Choroid plexus epithelial cell (primary cell): Measurements from ENCODE around the gene HELB.

Experiments used
- DNase-seq: peaks from one replicate; pipeline ENCODE4 v3.0.0-alpha.2; 2010; ENCODE audit warnings: low read depth
- H3K4me3 ChIP-seq: 2 replicates; pipeline ENCODE4 v1.5.1; 2011; ENCODE audit warnings: low read depth, mild to moderate bottlenecking, control low read depth, low read length, moderate library complexity
- TF ChIP-seq, protein P1 (sequence below): conservative IDR thresholded peaks from 2 replicates; pipeline ENCODE4 v1.5.1; 2011; ENCODE audit warnings: low read depth, mild to moderate bottlenecking, control low read depth, inconsistent platforms, low read length, moderate library complexity

Gene HELB

DNA sequence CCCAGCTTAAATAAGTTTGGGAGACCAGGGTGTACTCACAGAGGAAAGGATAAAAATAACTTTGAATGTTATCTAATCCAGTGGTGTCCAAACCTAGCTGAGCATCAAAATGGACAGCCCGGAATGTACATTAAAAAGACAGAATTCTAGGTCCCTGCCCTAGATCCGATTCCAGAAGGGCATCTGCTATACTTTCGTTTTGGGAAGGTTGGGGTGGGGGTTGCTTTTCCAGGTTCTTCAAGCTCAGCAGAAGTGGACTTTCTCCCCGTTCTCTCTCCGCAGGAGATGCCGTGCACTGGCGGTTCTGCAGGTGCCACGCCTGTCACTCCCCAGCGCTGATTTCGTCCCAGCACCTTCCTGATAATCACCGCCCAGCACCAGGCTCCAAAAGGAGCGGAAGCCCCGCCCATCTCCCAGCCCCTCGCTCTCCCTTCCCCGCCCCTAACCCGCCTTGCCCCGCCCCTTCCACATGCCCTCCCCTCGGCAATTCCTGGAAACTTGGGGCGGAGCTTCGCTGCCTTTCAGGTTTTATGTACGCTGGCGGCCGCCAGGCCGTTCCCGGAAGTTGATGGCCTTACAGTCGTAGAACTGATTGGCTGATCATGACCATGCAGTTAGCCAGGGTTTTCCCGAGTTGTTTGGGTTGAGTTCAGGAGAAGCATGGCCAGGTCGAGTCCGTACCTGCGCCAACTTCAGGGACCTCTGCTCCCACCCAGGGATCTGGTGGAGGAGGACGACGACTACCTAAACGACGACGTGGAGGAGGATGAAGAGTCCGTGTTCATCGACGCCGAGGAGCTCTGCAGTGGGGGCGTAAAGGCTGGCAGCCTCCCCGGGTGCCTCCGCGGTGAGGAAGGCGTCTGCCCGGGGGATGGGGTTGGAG, at the start of gene HELB:
HELB (plus strand) TSS at position 550 of the 883 bp plus-strand sequence; CDS start at position 661, 111 bp downstream.
- TF ChIP-seq, protein P1, sequence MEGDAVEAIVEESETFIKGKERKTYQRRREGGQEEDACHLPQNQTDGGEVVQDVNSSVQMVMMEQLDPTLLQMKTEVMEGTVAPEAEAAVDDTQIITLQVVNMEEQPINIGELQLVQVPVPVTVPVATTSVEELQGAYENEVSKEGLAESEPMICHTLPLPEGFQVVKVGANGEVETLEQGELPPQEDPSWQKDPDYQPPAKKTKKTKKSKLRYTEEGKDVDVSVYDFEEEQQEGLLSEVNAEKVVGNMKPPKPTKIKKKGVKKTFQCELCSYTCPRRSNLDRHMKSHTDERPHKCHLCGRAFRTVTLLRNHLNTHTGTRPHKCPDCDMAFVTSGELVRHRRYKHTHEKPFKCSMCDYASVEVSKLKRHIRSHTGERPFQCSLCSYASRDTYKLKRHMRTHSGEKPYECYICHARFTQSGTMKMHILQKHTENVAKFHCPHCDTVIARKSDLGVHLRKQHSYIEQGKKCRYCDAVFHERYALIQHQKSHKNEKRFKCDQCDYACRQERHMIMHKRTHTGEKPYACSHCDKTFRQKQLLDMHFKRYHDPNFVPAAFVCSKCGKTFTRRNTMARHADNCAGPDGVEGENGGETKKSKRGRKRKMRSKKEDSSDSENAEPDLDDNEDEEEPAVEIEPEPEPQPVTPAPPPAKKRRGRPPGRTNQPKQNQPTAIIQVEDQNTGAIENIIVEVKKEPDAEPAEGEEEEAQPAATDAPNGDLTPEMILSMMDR, result no peak
- DNase-seq, result peak; percentile 97
- peak within 1 kb of the TSS; percentile 72 for H3K4me3 ChIP-seq

DNA sequence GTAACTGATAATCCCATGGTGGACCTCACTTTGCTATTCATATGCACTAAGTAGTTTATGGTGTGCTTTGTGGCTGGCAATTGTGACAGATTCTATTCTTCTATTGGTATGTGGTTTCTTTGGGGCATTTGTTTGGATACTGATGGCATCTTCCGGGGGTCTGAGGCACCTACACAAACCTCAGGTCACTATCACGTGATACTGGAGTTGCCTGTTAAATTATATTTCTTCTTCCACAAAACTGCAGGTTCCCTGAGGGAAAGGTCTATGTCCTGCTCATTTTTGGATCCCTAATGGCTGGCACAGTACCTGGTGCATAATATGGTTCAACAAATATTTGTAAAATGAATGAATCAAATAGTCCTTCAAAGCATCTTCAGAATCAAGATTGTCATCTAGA, 49.5 kb upstream of the HELB start:
- TF ChIP-seq, protein P1, result no peak
- no peak for DNase-seq
- H3K4me3 ChIP-seq, result no peak overlapping the region

DNA sequence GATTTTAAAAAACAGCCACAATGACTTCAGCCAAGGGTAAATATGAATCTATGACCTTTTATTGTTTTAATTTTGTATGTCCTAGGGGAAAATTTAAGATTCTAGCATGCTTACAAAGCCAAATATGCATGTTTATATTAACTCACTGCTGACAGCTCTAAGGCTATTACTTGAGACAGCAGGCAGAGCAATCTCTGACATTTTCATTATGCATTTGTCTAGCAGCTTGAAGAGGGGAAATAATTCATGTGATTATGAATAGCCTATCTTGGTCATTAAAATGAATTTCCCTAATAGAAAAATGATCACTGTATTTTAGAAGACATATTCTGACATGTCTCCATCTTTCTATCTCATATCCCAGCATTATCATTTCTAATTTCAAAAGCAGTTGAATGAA, 46.6 kb upstream of the HELB start:
- DNase-seq, result no peak
- no peak overlapping the region for H3K4me3 ChIP-seq
- TF ChIP-seq, protein P1, result no peak

DNA sequence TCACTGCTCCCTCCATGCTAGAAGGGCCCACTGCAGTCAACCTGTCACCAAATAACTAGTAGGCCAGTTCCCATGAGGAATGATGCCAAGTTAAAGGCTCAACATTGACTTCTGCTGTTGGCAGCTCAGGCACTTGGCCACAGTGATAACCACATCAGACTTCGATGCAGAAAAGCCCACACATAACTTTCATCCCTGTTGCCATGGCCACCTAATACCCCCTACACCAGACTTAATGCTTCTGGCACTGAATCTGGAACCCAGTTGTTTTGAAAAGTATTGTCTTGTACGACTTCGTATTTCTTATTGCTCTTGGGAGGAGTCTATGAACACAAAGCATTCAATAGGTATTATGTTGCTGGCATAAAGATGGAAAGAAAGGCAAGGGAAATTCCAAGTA, 44.3 kb upstream of the HELB start:
- TF ChIP-seq, protein P1, result no peak
- H3K4me3 ChIP-seq, result no peak overlapping the region
- no peak for DNase-seq

DNA sequence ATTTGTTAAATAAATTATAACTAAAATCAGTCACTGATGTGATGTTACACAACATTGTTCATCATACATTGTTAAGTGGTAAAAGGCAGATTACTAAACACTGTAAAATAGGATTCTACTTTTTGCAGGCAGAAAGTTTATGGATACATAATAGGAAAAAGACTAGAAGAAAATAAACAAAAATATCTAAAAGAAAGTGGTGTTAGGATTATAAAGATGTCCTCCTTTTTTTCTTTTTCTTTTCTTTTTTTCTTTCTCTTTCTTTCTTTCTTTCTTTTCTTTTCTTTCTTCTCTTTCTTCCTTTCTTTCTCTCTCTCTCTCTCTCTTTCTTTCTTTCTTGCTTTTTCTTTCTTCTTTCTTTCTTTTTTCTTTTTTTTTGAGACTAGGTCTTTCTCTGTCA, 39.6 kb upstream of the HELB start:
- DNase-seq, result no peak
- TF ChIP-seq, protein P1, result no peak
- H3K4me3 ChIP-seq, result no peak overlapping the region

DNA sequence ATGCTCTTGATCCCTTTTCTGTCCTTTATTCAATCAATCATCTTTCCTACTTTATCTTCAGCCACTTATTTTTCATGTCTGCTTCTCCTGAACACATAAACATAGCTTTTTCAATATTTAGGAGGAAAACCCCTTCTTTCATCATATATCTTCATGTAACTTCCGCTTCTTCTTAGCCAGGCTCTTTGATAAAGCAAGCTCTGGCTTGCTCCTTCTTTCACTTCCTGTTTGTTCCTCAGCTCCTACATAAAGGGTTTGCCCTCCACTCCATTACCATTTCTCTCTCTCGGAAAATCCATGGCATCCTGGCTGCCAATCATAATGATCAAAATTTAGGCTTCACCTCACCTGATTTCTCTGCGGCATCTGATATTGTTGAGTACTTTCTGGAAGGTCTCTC, 33.7 kb upstream of the HELB start:
- TF ChIP-seq, protein P1, result no peak

DNA sequence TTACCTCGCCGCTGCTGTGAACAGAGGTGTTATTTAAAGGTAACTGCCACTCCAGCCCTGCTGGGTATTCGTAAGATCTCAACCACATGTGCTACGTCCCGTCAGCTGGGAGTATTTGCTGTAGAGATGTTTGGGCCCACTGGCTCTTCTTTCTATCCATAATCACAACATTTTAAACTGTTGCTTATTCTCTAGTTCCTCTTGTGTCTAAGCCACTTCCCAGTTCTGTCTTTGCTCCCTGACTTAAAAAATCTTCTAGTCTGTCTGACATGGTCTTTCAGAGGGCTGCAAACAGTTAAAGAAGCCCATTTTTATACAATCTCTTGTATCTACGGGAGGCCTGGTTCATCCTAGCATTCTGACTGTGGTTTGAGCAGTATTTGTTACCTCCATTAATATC, 33.2 kb upstream of the HELB start:
- TF ChIP-seq, protein P1, result no peak
- H3K4me3 ChIP-seq, result no peak overlapping the region
- DNase-seq, result no peak

More for the DNA sequence above, 33.7 kb upstream of the HELB start:
- H3K4me3 ChIP-seq, result no peak overlapping the region
- DNase-seq, result no peak
